ENCODE measurements around the gene GIPR. TPM values are rescaled to one million over a fixed set of nuclear protein-coding genes. Genes with fewer than 3 reads are reported as not detected.

Gene GIPR
- total RNA-seq, 1 donor from 2014 or later, result 3.4 TPM

GRCh38 chr19:45705710-45706415 is 37.8 kb downstream of the GIPR start:
- Histone ChIP-seq H3K36me3 (peaks cover 0 to 10% of the 10 kb centered on the region in 2 donors), H3K27ac (no peak overlapping the region), H3K27me3 (no peaks in the 10 kb centered on the region), H3K4me3 (no peak overlapping the region), H3K4me1 (no peaks in the 10 kb centered on the region), H3K9me3 (no peaks in the 10 kb centered on the region)
- no peak for TF ChIP-seq CTCF (IDR thresholded peaks at IDR 0.05)
- TF ChIP-seq POLR2AphosphoS5 (IDR thresholded peaks at IDR 0.05; ENCODE audit: insufficient read depth in 1 of 2, low read depth in 1 of 2), result no peak
- TF ChIP-seq POLR2A (IDR thresholded peaks at IDR 0.05), result no peak
- intact Hi-C loops (cut with DNase I), result no loop called here
- DNase-seq (ENCODE audit: extremely low spot score in 2 of 2), result no peak

GRCh38 chr19:45710356-45711130 is 42.5 kb downstream of the GIPR start:
- intact Hi-C loops (cut with DNase I), result no loop called here
- TF ChIP-seq POLR2AphosphoS5 (IDR thresholded peaks at IDR 0.05; ENCODE audit: insufficient read depth in 1 of 2, low read depth in 1 of 2), result no peak
- TF ChIP-seq POLR2A (IDR thresholded peaks at IDR 0.05), result no peak
- no peak for TF ChIP-seq CTCF (IDR thresholded peaks at IDR 0.05)
- H3K27ac ChIP-seq, result no peak overlapping the region

GRCh38 chr19:45711851-45712698 is 44.1 kb downstream of the GIPR start:
- H3K36me3 ChIP-seq, result peaks cover 0 to 22% of the 10 kb centered on the region in 2 donors
- no peak for TF ChIP-seq CTCF (IDR thresholded peaks at IDR 0.05)
- no peak for TF ChIP-seq POLR2AphosphoS5 (IDR thresholded peaks at IDR 0.05; ENCODE audit: insufficient read depth in 1 of 2, low read depth in 1 of 2)
- no peak for TF ChIP-seq POLR2A (IDR thresholded peaks at IDR 0.05)
- H3K9me3 ChIP-seq, result no peaks in the 10 kb centered on the region
- intact Hi-C loops (cut with DNase I), result no loop called here
- H3K27me3 ChIP-seq, result no peaks in the 10 kb centered on the region
- no peak overlapping the region for H3K4me3 ChIP-seq
- H3K4me1 ChIP-seq, result peaks cover 9% of the 10 kb centered on the region
- no peak overlapping the region for H3K27ac ChIP-seq
- no peak for DNase-seq (ENCODE audit: extremely low spot score in 2 of 2)

More at GRCh38 chr19:45710356-45711130, 42.5 kb downstream of the GIPR start:
- H3K9me3 ChIP-seq, result no peaks in the 10 kb centered on the region
- DNase-seq (ENCODE audit: extremely low spot score in 2 of 2), result no peak
- H3K27me3 ChIP-seq, result no peaks in the 10 kb centered on the region
- H3K4me1 ChIP-seq, result no peaks in the 10 kb centered on the region
- no peak overlapping the region for H3K4me3 ChIP-seq
- peaks cover 0 to 22% of the 10 kb centered on the region in 2 donors for H3K36me3 ChIP-seq

GRCh38 chr19:45712699-45713067 is 44.7 kb downstream of the GIPR start:
- peaks cover 9% of the 10 kb centered on the region for H3K4me1 ChIP-seq
- no peak for DNase-seq (ENCODE audit: extremely low spot score in 2 of 2)
- H3K27ac ChIP-seq, result no peak overlapping the region
- intact Hi-C loops (cut with DNase I), result no loop called here
- no peaks in the 10 kb centered on the region for H3K9me3 ChIP-seq
- H3K27me3 ChIP-seq, result no peaks in the 10 kb centered on the region
- no peak for TF ChIP-seq POLR2AphosphoS5 (IDR thresholded peaks at IDR 0.05; ENCODE audit: insufficient read depth in 1 of 2, low read depth in 1 of 2)
- no peak for TF ChIP-seq CTCF (IDR thresholded peaks at IDR 0.05)
- no peak for TF ChIP-seq POLR2A (IDR thresholded peaks at IDR 0.05)
- H3K36me3 ChIP-seq, result peaks cover 0 to 22% of the 10 kb centered on the region in 2 donors
- no peak overlapping the region for H3K4me3 ChIP-seq

Data from vagina (tissue), 2 donors.